ENCODE data around the gene MICAL1. TPM values are rescaled to one million over a fixed set of nuclear protein-coding genes. Genes with fewer than 3 reads are reported as not detected.

MICAL1 gene
- total and polyA plus RNA-seq, 2 donors (not counting 3 experiments of a cell fraction or from before 2014, with no cell fraction given), result 36.5 to 39.4 TPM

- peak overlapping the region; percentile 32 for H3K9ac ChIP-seq (replicated peaks; ENCODE audit: extremely low read depth, insufficient read depth, low read length)
- TF ChIP-seq GATA2 (IDR thresholded peaks at IDR 0.05; ENCODE audit: insufficient read depth, insufficient read length, low read depth, low read length) (no peak), EZH2 (IDR thresholded peaks at IDR 0.05; ENCODE audit: borderline replicate concordance, low read depth, low read length, severe bottlenecking) (no peak), MAX (IDR thresholded peaks at IDR 0.05; ENCODE audit: insufficient read depth, insufficient read length) (no peak), POLR2AphosphoS5 (IDR thresholded peaks at IDR 0.05; ENCODE audit: insufficient read depth, low read depth, low read length) (no peak)
- H3K27me3 ChIP-seq (ENCODE audit: control insufficient read depth in 2 of 2, insufficient read depth in 2 of 2, low read length in 2 of 2), result no peaks in the 10 kb centered on the region
- no peaks in the 10 kb centered on the region for H3K9me3 ChIP-seq (replicated peaks; ENCODE audit: control insufficient read depth, insufficient read depth, low read length)
- peak overlapping the region; percentile 71 for H3K4me2 ChIP-seq (ENCODE audit: insufficient read depth, low read length)
- H2AFZ ChIP-seq (ENCODE audit: low read depth, low read length), result peak overlapping the region; percentile 98
- dilution Hi-C loops (cut with MboI; ENCODE audit: extremely low pct_ligation_motif_present, low sequenced_read_pairs) (no loop called here), intact Hi-C loops (cut with micrococcal nuclease) (no loop called here)
- no peak overlapping the region for H3K27ac ChIP-seq (ENCODE audit: insufficient read depth, low read depth, low read length)
- H3K36me3 ChIP-seq (ENCODE audit: control insufficient read depth in 2 of 2, extremely low read depth in 1 of 2, insufficient read depth in 2 of 2, low read length in 2 of 2), result no peaks in the 10 kb centered on the region
- CTCF ChIA-PET, result interaction anchor here (0.6 to 1.8 kb wide), 7 partner anchors 8 to 269 kb away, joined by 3 to 11 read pairs (median 3); partner anchors contain the start of genes CD164, PPIL6, SMPD2 and ZBTB24
- H3K9me1 ChIP-seq (replicated peaks; ENCODE audit: control insufficient read depth, extremely low read depth, insufficient read depth, low read length), result no peaks in the 10 kb centered on the region
- POLR2A ChIA-PET, result no interaction called here
- H3K4me1 ChIP-seq (ENCODE audit: control insufficient read depth, extremely low read depth, insufficient read depth, low read length), result peaks cover 7% of the 10 kb centered on the region
- FAIRE-seq (no peak), DNase-seq (ENCODE audit: low read depth, low spot score) (no peak)
- H4K20me1 ChIP-seq (replicated peaks; ENCODE audit: control insufficient read depth, extremely low read depth, insufficient read depth, low read length), result no peaks in the 10 kb centered on the region
- peak overlapping the region; percentile 66 to 73 (median 69) for H3K4me3 ChIP-seq (replicated peaks in 1 of 3; ENCODE audit: insufficient read depth in 1 of 3, low read depth in 1 of 3, low read length in 3 of 3)
- H3K79me2 ChIP-seq (ENCODE audit: control insufficient read depth, insufficient read depth, low read length), result no peaks in the 10 kb centered on the region
- BruUV-seq (replicated peaks), result no TSS peak
These were observed 575 bp upstream of the MICAL1 start for GRCh38 chr6:109456111-109456583.

GRCh38 chr6:109454496-109455436 lies 806 bp downstream of the MICAL1 start:
- Histone ChIP-seq H3K36me3 (ENCODE audit: control insufficient read depth in 2 of 2, extremely low read depth in 1 of 2, insufficient read depth in 2 of 2, low read length in 2 of 2) (no peaks in the 10 kb centered on the region), H3K9me3 (replicated peaks; ENCODE audit: control insufficient read depth, insufficient read depth, low read length) (no peaks in the 10 kb centered on the region), H3K27ac (ENCODE audit: insufficient read depth, low read depth, low read length) (no peak overlapping the region), H3K9ac (replicated peaks; ENCODE audit: extremely low read depth, insufficient read depth, low read length) (peak overlapping the region; percentile 43), H3K4me2 (ENCODE audit: insufficient read depth, low read length) (peak overlapping the region; percentile 38), H4K20me1 (replicated peaks; ENCODE audit: control insufficient read depth, extremely low read depth, insufficient read depth, low read length) (no peaks in the 10 kb centered on the region), H2AFZ (ENCODE audit: low read depth, low read length) (peak overlapping the region; percentile 75), H3K27me3 (ENCODE audit: control insufficient read depth in 2 of 2, insufficient read depth in 2 of 2, low read length in 2 of 2) (no peaks in the 10 kb centered on the region), H3K9me1 (replicated peaks; ENCODE audit: control insufficient read depth, extremely low read depth, insufficient read depth, low read length) (no peaks in the 10 kb centered on the region), H3K4me3 (replicated peaks in 1 of 3; ENCODE audit: insufficient read depth in 1 of 3, low read depth in 1 of 3, low read length in 3 of 3) (peak overlapping the region; percentile 59 to 69 (median 64)), H3K4me1 (ENCODE audit: control insufficient read depth, extremely low read depth, insufficient read depth, low read length) (peaks cover 7% of the 10 kb centered on the region), H3K79me2 (ENCODE audit: control insufficient read depth, insufficient read depth, low read length) (no peaks in the 10 kb centered on the region)
- FAIRE-seq, result peak; percentile 65
- dilution Hi-C loops (cut with MboI; ENCODE audit: extremely low pct_ligation_motif_present, low sequenced_read_pairs), result no loop called here
- ChIA-PET CTCF (interaction anchor here (1.0 to 1.1 kb wide), 2 partner anchors 9 to 21 kb away, joined by 3 to 6 read pairs; no protein-coding TSS in a partner anchor), POLR2A (no interaction called here)
- TF ChIP-seq EZH2 (IDR thresholded peaks at IDR 0.05; ENCODE audit: borderline replicate concordance, low read depth, low read length, severe bottlenecking) (no peak), JUN (IDR thresholded peaks at IDR 0.05; ENCODE audit: borderline replicate concordance, insufficient read depth, insufficient read length, low read depth) (no peak), POLR2AphosphoS5 (IDR thresholded peaks at IDR 0.05; ENCODE audit: insufficient read depth, low read depth, low read length) (no peak), FOS (IDR thresholded peaks at IDR 0.05; ENCODE audit: borderline replicate concordance, insufficient read depth, low read length) (no peak), CTCF (IDR thresholded peaks at IDR 0.05; ENCODE audit: extremely low read depth in 1 of 2, insufficient read depth in 1 of 2, low read depth in 1 of 2, low read length in 2 of 2) (no peak), GATA2 (IDR thresholded peaks at IDR 0.05; ENCODE audit: insufficient read depth, insufficient read length, low read depth, low read length) (no peak)
- DNase-seq (ENCODE audit: low read depth, low spot score), result no peak
- intact Hi-C loops (cut with micrococcal nuclease), result loop anchor here (1.0 kb wide), 1 partner anchor 14 kb away; the partner anchor contains the start of genes PPIL6 and SMPD2
- TSS peak; percentile 20 for BruUV-seq (replicated peaks)
